Bronchial epithelial cell (primary cell): ENCODE results near the gene NR3C1. TPM values are rescaled to one million over a fixed set of nuclear protein-coding genes. Genes with fewer than 3 reads are reported as not detected.
A peak's percentile ranks its signal among the peaks of the same experiment; 100 is the strongest.

Experiments
- DNase-seq: peaks from one replicate; pipeline ENCODE4 v3.0.0-alpha.2; 2010; ENCODE audit warnings: low read depth
- FAIRE-seq: peaks from 2 replicates; lab custom pipeline; 2011; peaks lifted over from hg19 to GRCh38; lab: Jason Lieb, UNC
- H3K27me3 ChIP-seq: 2 replicates; pipeline ENCODE4 v1.5.1; 2011; ENCODE audit warnings: low read length; ENCODE audit not compliant: control insufficient read depth, insufficient read depth
- H3K36me3 ChIP-seq: 2 replicates; pipeline ENCODE4 v1.5.1; 2011; ENCODE audit warnings: low read length; ENCODE audit not compliant: control insufficient read depth, insufficient read depth
- H3K4me3 ChIP-seq: 2 replicates; pipeline ENCODE4 v1.5.1; 2011; ENCODE audit warnings: mild to moderate bottlenecking, low read depth, low read length, control low read depth
- total RNA-seq: library from RNA; depleted of rRNA; stranded (reverse); fragments of >200 nt; gene quantifications from 2 replicates; pipeline ENCODE4 v1.2.1, GENCODE V29; 2014
- TF ChIP-seq, protein P1 (sequence below): IDR thresholded peaks from 2 replicates; pipeline ENCODE4 v1.5.1; 2011; ENCODE audit warnings: mild to moderate bottlenecking, moderate library complexity, low read length, control low read depth, inconsistent platforms; ENCODE audit not compliant: insufficient read depth, severe bottlenecking

NR3C1 gene
- 35.2 and 41.9 TPM in 2 replicates for total RNA-seq

DNA sequence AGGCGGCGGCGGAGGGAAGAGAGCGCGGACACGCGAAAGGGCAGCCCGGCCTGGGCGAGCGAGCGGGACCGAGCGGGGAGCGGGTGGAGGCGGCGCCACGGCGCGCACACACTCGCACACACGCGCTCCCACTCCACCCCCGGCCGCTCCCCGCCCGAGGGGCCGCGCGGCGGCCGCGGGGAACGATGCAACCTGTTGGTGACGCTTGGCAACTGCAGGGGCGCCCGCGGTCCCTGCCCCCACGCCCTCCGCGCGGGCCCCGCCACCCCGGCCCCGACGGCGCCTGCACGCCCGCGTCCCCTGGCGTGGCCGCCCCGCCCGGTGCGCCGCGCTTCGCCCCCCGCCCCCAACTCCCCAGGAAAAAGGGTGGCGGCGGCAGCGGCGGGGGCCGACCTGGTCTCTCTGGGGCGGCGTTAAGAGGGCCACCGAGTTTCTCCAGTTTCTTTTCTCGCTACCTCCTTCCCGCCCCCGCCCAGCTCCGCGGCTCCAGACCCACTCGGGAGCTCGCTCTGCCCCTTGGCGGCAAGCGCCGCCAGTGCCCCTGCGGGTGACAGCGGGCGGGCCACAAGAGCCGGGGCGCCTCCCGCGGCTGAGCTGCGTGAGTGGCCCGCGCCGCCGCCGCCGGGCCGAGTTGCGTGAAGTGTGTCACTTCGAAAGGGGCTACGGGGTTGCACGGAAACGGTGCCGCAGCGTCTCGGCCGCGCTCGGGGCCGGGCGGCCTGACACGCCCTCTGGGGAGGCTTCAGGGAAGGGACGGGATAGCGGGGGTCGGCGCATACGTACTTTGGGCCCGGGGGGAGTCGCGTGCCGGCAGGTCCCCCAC, at the start of gene NR3C1:
Gene NR3C1, minus strand, starts transcription at position 94 of the 823 bp plus-strand sequence. CDS start 2,847 bp downstream, outside the sequence.
- no peaks in the 10 kb centered on the region for H3K27me3 ChIP-seq
- peak within 1 kb of the TSS; percentile 63 for H3K4me3 ChIP-seq
- TF ChIP-seq, protein P1, sequence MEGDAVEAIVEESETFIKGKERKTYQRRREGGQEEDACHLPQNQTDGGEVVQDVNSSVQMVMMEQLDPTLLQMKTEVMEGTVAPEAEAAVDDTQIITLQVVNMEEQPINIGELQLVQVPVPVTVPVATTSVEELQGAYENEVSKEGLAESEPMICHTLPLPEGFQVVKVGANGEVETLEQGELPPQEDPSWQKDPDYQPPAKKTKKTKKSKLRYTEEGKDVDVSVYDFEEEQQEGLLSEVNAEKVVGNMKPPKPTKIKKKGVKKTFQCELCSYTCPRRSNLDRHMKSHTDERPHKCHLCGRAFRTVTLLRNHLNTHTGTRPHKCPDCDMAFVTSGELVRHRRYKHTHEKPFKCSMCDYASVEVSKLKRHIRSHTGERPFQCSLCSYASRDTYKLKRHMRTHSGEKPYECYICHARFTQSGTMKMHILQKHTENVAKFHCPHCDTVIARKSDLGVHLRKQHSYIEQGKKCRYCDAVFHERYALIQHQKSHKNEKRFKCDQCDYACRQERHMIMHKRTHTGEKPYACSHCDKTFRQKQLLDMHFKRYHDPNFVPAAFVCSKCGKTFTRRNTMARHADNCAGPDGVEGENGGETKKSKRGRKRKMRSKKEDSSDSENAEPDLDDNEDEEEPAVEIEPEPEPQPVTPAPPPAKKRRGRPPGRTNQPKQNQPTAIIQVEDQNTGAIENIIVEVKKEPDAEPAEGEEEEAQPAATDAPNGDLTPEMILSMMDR: peak; percentile 58
- FAIRE-seq (no peak), DNase-seq (peak; percentile 48)
- no peaks in the 10 kb centered on the region for H3K36me3 ChIP-seq

DNA sequence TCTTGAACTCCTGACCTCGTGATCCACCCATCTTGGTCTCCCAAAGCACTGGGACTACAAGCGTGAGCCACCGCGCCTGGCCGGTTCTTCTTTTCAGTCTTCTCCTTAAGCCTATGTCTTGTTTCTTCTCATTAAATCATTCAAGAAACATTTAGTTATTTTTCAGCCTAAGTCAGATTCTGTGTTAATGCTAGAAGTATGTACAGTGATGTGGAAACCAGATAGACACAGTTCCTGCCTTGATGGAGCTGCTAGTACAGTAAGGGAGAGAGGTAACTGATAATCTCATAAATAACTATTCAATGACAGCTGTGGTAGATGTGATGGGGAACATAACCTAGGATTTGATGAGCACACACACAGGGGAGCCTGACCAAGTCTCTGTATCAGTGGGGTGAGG, 46.3 kb upstream of the NR3C1 start:
- FAIRE-seq: no peak
- TF ChIP-seq, protein P1: no peak
- Histone ChIP-seq H3K4me3 (no peak overlapping the region), H3K27me3 (no peaks in the 10 kb centered on the region), H3K36me3 (no peaks in the 10 kb centered on the region)
- DNase-seq: no peak

DNA sequence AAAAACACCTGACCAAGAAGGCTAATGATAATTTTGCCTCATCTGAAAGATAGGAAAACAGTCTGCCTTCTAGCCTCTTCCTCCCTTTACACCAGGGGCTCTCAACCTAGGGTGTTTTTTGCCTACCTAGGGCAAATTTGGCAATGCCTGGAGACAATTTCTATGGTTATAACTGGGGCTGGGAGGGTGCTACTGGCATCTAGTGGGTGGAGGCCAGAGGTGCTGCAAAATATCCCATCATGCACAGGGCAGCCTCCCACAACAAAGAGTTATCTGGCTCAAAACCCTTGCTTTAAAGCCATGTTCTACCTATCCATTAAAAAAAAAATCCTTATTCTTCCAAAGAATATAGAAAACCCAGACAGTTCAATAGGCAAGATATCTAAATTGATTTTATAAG, 45.0 kb upstream of the NR3C1 start:
- no peak for FAIRE-seq
- DNase-seq: no peak
- Histone ChIP-seq H3K36me3 (no peaks in the 10 kb centered on the region), H3K4me3 (no peak overlapping the region), H3K27me3 (no peaks in the 10 kb centered on the region)
- TF ChIP-seq, protein P1: no peak

DNA sequence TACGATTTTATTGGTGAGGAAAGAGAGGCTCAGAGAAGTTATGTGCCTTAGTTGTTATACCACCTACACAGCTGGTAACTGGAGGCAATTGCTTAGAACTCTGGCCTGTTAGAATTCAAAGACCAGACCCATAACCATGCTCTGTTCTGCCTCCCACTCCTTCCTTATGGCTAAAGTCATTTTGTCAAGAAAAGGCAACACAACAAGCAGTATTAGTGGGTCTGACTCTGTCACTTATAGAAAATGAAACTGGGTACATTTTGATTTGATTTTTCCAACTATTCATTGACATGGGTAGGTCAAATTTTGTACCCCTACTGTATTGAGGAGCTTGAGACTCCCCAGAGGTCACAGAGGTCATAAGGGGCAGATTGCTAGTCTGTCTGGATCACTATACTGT, 44.5 kb upstream of the NR3C1 start:
- DNase-seq (no peak), FAIRE-seq (no peak)
- TF ChIP-seq, protein P1: no peak

DNA sequence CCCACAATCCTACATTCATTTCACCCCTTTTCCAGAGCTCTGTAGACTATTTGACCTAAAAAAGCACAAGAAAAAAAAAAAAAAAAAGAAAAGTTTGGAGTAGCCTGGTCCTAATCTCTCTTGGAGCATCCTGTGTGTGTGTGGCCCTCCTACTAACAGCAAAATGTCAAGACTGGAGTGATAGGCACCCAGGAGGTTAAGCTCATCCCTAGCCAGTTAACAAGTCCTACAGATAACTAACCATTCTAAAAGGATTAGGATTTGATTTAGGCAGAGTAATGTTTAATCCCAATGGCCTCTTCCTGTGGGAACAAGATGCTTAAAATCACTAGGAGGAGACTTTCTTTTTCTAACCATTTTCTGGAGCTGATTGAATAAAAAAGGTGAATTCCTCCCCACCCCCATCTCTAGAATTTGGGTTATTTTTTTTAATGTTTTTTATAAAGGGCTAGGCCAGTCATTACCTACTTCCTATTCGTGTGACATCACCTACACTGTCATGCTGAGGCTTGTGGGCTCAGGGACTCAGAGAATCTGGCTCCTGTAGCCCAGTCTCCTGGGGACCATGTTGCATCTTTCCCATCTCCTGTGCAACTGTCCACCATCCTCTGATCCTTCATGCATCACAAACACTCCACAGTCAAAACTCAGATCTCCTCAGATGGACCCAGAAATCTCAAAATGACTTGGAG, 43.2 kb upstream of the NR3C1 start:
- no peak for DNase-seq
- no peaks in the 10 kb centered on the region for H3K27me3 ChIP-seq
- TF ChIP-seq, protein P1: no peak
- H3K36me3 ChIP-seq: no peaks in the 10 kb centered on the region
- H3K4me3 ChIP-seq: no peak overlapping the region
- no peak for FAIRE-seq

More for the DNA sequence above, 44.5 kb upstream of the NR3C1 start:
- Histone ChIP-seq H3K36me3 (no peaks in the 10 kb centered on the region), H3K27me3 (no peaks in the 10 kb centered on the region), H3K4me3 (no peak overlapping the region)
